Stimulated activated naive CD8-positive, alpha-beta T cell treated with anti-CD3 and anti-CD28 coated beads, Interleukin-15, amount 100 ng/mL, for 72 hours (primary cell): ENCODE measurements around the gene CHIC1.
"Not testable (repeated sequence)": the region's sequence is repeated elsewhere in the genome, so short reads cannot be mapped to it uniquely, and the experiment has no call there.

Source experiments
- ATAC-seq: fragments of 150-1000 bp; cut with Tn5 transposase; 2 replicates; pipeline ENCODE4 v1.10.0; 2021; ENCODE audit warnings: mild to moderate bottlenecking, moderate library complexity
- DNase-seq, 2 donors: peaks; one replicate each; pipeline ENCODE4 v3.0.0; 2021 to 2022
- H3K27ac Mint-ChIP-seq, 2 donors: one replicate each; pipeline ENCODE4 v1.8.0; 2022; ENCODE audit warnings: mild to moderate bottlenecking in 2 of 2, mixed read lengths in 2 of 2, moderate library complexity in 2 of 2
- H3K27me3 Mint-ChIP-seq: one replicate; pipeline ENCODE4 v1.8.0; 2022; ENCODE audit warnings: mixed read lengths
- H3K4me1 Mint-ChIP-seq: one replicate; pipeline ENCODE4 v1.8.0; 2022; ENCODE audit warnings: mild to moderate bottlenecking, mixed read lengths
- H3K4me3 Mint-ChIP-seq, 2 donors: one replicate each; pipeline ENCODE4 v1.8.0; 2022; ENCODE audit warnings: mild to moderate bottlenecking in 2 of 2, mixed read lengths in 2 of 2, moderate library complexity in 1 of 2
- H3K9me3 Mint-ChIP-seq, 2 donors: one replicate each; pipeline ENCODE4 v1.8.0; 2022; ENCODE audit warnings: mixed read lengths in 2 of 2

The CHIC1 gene

DNA sequence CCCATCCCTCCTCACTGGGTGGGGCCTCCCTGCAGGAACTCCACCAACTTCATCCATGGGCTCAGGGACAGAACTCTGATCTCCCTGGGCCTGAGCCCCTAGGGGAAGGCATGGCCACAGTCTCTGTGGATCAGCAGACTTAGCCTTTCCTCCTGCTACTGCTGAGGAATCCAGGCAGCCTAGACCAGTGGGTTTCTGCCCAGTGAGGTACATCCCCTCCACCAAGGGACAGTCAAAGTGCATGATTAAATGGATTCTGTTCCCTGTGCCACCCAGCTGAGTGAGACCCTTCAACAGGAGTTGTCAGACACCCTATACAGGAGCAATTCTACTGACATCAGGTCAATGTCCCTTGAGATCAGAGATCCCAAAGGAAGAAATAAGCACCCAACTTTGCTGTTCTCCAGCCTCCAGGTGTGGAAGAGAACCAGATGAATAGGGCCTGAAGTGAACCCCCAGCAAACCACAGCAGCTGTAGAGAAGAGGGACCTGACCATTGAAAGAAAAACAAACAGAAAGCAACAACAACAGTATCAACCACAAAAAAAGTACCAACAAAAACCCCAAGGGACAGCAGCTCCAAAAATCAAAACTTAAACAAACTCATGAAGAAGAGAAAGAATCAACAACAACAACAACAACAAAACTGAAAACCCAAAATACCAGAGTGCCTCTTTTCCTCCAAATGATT is 84.8 kb downstream of the CHIC1 start:
- Mint-ChIP-seq H3K9me3 (peaks cover 8% of the 10 kb centered on the region in 2 donors), H3K4me1 (no peaks in the 10 kb centered on the region), H3K4me3 (no peak overlapping the region), H3K27me3 (no peaks in the 10 kb centered on the region), H3K27ac (no peak overlapping the region)
- DNase-seq (no peak), ATAC-seq (no peak)

DNA sequence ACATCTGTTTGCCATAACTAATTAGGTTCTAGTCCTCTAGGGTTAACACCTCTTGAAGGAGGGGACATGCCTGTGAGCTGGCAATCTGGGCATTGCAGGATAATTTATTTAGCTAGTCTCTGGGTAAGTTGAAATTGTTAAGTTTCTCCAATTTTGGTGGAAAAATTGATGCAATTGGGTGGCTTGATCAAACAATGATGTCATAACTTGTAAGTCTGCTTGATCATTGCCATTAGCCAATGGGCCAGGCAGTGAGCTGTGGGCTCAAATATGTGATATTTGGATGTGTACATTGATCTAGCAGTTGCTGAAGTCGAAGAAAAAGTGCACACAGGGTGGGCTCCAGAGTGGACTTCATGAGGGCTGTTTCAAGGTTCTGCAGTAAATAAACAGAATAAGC is 98.3 kb downstream of the CHIC1 start:
- not testable (repeated sequence) for DNase-seq, H3K4me1 Mint-ChIP-seq, H3K27ac Mint-ChIP-seq, H3K27me3 Mint-ChIP-seq, ATAC-seq, H3K4me3 Mint-ChIP-seq
- H3K9me3 Mint-ChIP-seq: peaks cover 5 to 13% of the 10 kb centered on the region in 2 donors

DNA sequence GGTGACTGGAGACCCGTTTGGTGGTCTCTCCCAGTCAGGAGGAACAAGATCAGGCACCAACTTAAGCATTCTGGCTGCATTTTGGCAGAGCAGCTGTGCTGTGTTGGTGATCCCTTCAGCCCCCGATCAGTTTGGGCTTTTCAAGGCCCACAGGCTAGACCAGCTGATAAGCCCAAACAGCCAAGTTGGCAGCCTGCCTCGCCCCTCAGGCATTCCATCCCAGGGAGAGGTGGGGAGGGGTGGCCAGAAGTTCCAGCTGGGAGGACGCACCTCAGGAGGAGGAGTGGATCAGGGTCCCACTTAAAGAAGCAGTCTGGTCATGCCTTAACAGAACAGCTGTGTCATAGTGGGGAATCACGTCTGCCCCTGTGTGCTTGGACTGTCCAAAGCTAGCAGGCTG is 105.8 kb downstream of the CHIC1 start:
- no peak overlapping the region for H3K4me3 Mint-ChIP-seq

DNA sequence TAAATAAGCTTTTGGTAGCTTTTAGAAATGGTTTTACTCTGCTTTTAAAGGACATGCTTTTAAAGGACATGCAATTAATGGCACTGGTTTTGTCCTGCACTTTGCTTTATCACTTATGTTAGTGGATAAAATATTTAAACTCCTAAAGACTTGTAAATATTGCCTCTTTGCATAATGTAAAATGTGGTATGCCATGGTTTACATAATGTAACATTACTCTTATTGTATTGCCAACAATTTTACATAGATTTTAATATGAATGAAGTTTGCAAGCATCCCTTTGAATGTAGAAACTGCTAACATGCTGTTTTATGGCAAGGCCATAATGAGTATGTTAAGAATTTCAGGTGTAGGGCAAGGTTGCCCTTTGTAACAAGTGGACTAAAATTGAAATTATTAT is 118.4 kb downstream of the CHIC1 start:
- ATAC-seq: no peak
- DNase-seq: no peak
- H3K4me1 Mint-ChIP-seq: no peaks in the 10 kb centered on the region
- no peak overlapping the region for H3K27ac Mint-ChIP-seq
- H3K9me3 Mint-ChIP-seq: peaks cover 3 to 5% of the 10 kb centered on the region in 2 donors
- H3K4me3 Mint-ChIP-seq: no peak overlapping the region
- no peaks in the 10 kb centered on the region for H3K27me3 Mint-ChIP-seq

More for the DNA sequence above, 105.8 kb downstream of the CHIC1 start:
- DNase-seq: no peak
- no peaks in the 10 kb centered on the region for H3K4me1 Mint-ChIP-seq
- no peak overlapping the region for H3K27ac Mint-ChIP-seq
- no peak for ATAC-seq
- no peaks in the 10 kb centered on the region for H3K27me3 Mint-ChIP-seq
- peaks cover 7 to 24% of the 10 kb centered on the region in 2 donors for H3K9me3 Mint-ChIP-seq

DNA sequence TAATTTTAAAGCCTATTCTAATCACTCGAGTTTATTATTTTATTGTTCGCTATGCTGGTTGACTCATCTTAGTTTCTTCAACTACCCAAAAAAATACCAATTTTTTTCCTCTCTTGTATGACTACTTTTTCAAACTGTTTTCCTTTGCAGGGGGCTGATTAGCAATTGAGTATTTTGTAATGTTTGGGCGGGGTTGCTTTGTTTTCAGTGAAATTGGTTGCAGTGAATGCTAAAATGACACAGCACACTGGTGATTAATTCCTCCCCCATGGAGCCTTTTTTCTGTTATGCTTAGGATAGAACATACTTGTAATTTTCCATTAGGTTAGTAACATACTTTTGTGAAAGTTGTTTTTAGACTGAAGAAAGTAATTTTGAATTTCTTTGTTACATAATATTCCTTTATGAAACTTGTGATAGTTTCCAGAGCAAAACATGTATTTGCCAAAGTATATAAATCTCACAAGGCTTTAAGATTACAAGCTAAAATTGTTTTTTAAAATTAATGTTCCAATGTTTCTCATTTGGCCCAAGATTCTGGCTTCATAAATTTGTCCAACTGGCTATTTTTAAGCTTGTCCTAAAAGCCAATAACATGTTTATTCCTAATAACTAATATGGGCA is 120.4 kb downstream of the CHIC1 start:
- Mint-ChIP-seq H3K4me1 (no peaks in the 10 kb centered on the region), H3K27me3 (no peaks in the 10 kb centered on the region), H3K9me3 (peaks cover under 1 to 13% of the 10 kb centered on the region in 2 donors), H3K27ac (no peak overlapping the region), H3K4me3 (no peak overlapping the region)
- no peak for ATAC-seq
- DNase-seq: no peak

DNA sequence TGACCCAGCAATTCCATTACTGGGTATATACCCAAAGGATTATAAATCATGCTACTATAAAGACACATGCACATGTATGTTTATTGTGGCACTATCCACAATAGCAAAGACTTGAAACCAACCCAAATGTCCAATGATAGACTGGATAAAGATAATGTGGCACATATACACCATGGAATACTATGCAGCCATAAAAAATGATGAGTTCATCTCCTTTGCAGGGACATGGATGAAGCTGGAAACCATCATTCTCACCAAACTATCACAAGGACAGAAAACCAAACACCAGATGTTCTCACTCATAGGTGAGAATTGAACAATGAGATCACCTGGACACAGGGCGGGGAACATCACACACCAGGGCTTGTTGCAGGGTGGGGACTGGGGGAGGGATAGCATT is 144.0 kb downstream of the CHIC1 start:
- not testable (repeated sequence) for H3K4me1 Mint-ChIP-seq, H3K27ac Mint-ChIP-seq, ATAC-seq, H3K27me3 Mint-ChIP-seq, H3K4me3 Mint-ChIP-seq, DNase-seq
- peaks cover 6 to 17% of the 10 kb centered on the region in 2 donors for H3K9me3 Mint-ChIP-seq

DNA sequence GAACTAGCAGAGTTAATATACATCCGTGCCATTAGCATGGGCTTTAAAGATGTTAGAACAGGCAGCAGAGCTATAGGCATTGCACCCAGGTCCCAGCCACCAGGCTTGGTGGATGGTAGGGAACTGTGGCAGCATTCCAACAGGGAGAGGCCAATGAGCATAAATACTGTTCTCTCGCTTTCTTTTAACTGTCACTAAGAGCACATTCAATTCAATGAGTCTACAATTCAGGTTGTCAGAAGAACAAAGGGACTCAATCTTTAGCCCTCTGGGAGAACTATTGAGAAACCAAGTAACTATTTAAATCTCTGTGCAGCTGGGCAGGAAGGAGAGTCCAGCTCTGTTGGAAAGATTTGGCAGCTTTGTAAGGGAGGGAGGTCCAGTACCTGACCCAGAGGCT is 165.6 kb downstream of the CHIC1 start:
- no peak for ATAC-seq
- H3K4me3 Mint-ChIP-seq: no peak overlapping the region
- no peaks in the 10 kb centered on the region for H3K27me3 Mint-ChIP-seq
- no peak for DNase-seq
- H3K4me1 Mint-ChIP-seq: no peaks in the 10 kb centered on the region
- H3K9me3 Mint-ChIP-seq: peaks cover 0 to 10% of the 10 kb centered on the region in 2 donors
- peak overlapping the region in 1 of 2 donors; percentile 61 for H3K27ac Mint-ChIP-seq
